Activated CD4-positive, CD25-positive, alpha-beta regulatory T cell treated with anti-CD3 and anti-CD28 coated beads, Interleukin-2, amount 50 U/mL, for 24 hours (primary cell): Measurements from ENCODE around the gene AQP3.
"Not testable (repeated sequence)": the region's sequence is repeated elsewhere in the genome, so short reads cannot be mapped to it uniquely, and the experiment has no call there.

Source experiments
- ATAC-seq, 2 donors: fragments of 150-1000 bp; cut with Tn5 transposase; one replicate each; pipeline ENCODE4 v1.10.0; 2021; ENCODE audit warnings: mild to moderate bottlenecking in 1 of 2, moderate library complexity in 1 of 2

Gene AQP3

GRCh38 chr9:33440204-33440603 lies 7.2 kb downstream of the AQP3 start:
- no peak for ATAC-seq

- no peak for ATAC-seq
These were observed 7.7 kb downstream of the AQP3 start for GRCh38 chr9:33439731-33440130.

- ATAC-seq, result no peak
These were observed 8.3 kb downstream of the AQP3 start for GRCh38 chr9:33438926-33439680.

GRCh38 chr9:33437898-33438297 lies 9.5 kb downstream of the AQP3 start:
- no peak for ATAC-seq

GRCh38 chr9:33437205-33437604 lies 10.2 kb downstream of the AQP3 start:
- ATAC-seq, result no peak

GRCh38 chr9:33436445-33436844 lies 10.9 kb downstream of the AQP3 start:
- ATAC-seq, result no peak

GRCh38 chr9:33435821-33436277 lies 11.5 kb downstream of the AQP3 start:
- ATAC-seq, result no peak

GRCh38 chr9:33434317-33435105 lies 12.9 kb downstream of the AQP3 start:
- no peak for ATAC-seq

- ATAC-seq, result no peak
These were observed 13.5 kb downstream of the AQP3 start for GRCh38 chr9:33433871-33434270.

- no peak for ATAC-seq
These were observed 16.0 kb downstream of the AQP3 start for GRCh38 chr9:33431420-33431819.

GRCh38 chr9:33430942-33431341 lies 16.5 kb downstream of the AQP3 start:
- ATAC-seq, result no peak

GRCh38 chr9:33429256-33429985 lies 18.0 kb downstream of the AQP3 start:
- ATAC-seq, result no peak

GRCh38 chr9:33426843-33427293 lies 20.5 kb downstream of the AQP3 start:
- peak; percentile 81 to 96 for ATAC-seq

- ATAC-seq, result no peak
These were observed 22.3 kb downstream of the AQP3 start for GRCh38 chr9:33425128-33425533.

- ATAC-seq, result not testable (repeated sequence)
These were observed 22.9 kb downstream of the AQP3 start for GRCh38 chr9:33424492-33424891.

- not testable (repeated sequence) for ATAC-seq
These were observed 23.4 kb downstream of the AQP3 start for GRCh38 chr9:33424043-33424442.

GRCh38 chr9:33419708-33420303 lies 27.6 kb downstream of the AQP3 start:
- no peak for ATAC-seq

- no peak for ATAC-seq
These were observed 29.3 kb downstream of the AQP3 start for GRCh38 chr9:33418090-33418489.

GRCh38 chr9:33416996-33417395 lies 30.4 kb downstream of the AQP3 start:
- peak in 1 of 2 donors; percentile 39 for ATAC-seq

- ATAC-seq, result peak; percentile 87 to 88
These were observed 31.8 kb downstream of the AQP3 start for GRCh38 chr9:33415501-33416038.

- no peak for ATAC-seq
These were observed 32.4 kb downstream of the AQP3 start for GRCh38 chr9:33414889-33415500.

GRCh38 chr9:33414268-33414667 lies 33.1 kb downstream of the AQP3 start:
- ATAC-seq, result no peak
